GM20000 (cell line): Measurements from ENCODE around the gene OSBPL2.

Experiments used
- DNase-seq: peaks from one replicate; pipeline ENCODE4 v3.0.0; 2012; ENCODE audit warnings: low spot score
- TF ChIP-seq, protein P1 (sequence below): IDR thresholded peaks from 2 replicates; pipeline ENCODE4 v1.5.1; 2012; ENCODE audit warnings: mild to moderate bottlenecking, control low read depth; ENCODE audit errors: extremely low read depth, missing control alignments

Gene OSBPL2

GRCh38 chr20:62224113-62224855, 14.0 kb upstream of the OSBPL2 start:
- TF ChIP-seq, protein P1, sequence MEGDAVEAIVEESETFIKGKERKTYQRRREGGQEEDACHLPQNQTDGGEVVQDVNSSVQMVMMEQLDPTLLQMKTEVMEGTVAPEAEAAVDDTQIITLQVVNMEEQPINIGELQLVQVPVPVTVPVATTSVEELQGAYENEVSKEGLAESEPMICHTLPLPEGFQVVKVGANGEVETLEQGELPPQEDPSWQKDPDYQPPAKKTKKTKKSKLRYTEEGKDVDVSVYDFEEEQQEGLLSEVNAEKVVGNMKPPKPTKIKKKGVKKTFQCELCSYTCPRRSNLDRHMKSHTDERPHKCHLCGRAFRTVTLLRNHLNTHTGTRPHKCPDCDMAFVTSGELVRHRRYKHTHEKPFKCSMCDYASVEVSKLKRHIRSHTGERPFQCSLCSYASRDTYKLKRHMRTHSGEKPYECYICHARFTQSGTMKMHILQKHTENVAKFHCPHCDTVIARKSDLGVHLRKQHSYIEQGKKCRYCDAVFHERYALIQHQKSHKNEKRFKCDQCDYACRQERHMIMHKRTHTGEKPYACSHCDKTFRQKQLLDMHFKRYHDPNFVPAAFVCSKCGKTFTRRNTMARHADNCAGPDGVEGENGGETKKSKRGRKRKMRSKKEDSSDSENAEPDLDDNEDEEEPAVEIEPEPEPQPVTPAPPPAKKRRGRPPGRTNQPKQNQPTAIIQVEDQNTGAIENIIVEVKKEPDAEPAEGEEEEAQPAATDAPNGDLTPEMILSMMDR, result no peak
- DNase-seq, result no peak

DNA sequence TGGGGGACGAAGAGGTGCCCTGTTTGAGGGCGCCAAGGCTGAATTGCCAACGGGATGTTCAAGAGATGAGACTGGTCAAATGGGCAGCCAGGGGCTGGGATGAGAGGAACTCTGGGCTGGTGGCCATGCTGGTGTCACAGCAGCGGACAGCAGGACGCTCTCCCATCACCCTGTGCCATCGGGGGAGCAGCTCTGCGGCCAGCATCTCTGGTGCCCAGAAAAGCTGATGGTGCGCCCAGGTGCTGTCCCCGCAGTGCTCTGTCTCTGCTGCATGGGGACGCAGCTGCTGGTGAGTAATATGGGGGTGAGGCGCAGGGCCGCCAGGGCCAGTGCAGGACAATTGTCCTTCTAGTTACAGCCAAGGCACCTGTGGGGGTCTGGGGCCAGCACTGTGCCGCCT, 13.3 kb upstream of the OSBPL2 start:
- TF ChIP-seq, protein P1, result no peak
- DNase-seq, result no peak

DNA sequence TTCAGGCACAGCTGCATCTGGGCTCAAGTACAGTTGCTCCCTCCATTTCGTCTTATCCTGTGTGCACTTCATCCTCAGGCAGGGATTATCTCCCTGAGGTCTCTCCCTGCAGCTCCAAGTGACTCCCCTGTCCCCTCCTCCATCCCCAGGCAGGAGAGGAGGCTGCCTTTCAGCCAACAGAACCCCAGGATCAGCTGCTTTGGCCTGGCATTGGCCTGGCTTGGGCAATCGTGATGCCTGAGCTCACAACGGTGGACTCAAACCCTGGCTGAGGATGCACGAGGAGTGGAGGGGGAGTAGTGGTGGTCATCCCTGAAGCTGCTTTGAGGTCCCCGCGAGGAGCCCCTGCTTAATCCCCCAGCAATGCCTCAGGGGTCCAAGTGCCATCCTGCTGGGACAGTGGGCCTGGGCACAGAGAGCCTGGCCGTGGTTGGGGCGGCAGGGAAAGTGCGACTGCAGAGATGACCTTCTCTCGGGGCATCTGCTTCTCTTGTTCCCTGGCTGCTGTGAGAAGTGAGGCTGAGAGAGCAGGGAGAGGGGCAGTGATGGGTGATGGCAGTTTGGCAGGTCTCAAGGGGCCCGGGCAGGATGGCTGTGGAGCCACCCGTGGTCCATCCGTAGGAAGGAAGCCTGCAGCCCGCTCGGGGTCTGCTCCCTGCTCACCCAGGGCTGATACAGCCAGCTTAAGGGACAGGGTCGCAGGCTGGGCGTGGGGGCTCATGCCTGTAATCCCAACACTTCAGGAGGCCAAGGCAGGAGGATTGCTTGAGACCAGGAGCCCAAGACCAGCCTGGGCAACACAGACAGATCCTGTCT, 12.3 kb upstream of the OSBPL2 start:
- TF ChIP-seq, protein P1, result no peak
- DNase-seq, result no peak

DNA sequence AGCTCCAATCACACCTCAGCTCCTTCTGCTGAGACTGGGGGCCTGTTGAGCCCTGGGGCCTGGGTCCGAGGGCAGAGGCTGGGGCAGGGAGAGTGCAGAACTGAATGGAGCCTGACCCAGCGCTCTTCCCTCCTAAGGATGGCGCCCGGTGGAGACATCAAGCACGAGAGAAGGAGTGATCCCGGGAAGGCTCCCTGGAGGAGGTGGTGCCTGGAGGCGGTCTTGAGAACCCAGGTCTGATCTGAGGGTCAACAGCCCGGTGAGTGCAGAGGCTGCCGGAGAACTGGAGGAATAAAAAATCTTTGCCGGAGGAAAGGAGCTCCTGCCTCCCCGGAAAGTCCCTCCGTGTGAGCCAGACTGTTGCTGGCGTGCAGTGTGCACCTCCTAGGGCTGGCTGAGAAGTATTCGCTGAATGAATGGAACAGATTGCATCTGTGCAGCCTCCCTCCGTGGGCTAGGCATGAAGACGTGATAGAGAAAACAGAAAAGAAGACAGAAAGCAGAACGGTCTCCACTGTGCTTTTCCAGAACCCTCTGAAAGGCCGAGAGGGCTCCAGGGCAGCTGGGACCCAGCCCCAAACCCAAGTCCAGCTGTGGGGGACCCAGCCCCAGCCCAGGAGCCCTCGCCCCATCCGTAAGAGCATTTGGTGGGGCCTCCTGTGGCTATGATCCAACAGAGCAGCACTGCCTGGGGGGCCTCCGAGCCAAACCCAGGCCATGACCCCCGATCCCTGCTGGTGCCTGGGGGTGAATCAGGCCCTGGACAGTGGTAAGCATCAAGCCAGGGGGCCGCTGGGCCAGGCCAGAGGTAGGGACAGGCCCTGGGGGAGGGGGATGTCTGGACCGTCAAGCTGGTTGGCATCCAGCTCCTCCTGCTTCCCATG, 11.4 kb upstream of the OSBPL2 start:
- DNase-seq, result no peak
- TF ChIP-seq, protein P1, result no peak

DNA sequence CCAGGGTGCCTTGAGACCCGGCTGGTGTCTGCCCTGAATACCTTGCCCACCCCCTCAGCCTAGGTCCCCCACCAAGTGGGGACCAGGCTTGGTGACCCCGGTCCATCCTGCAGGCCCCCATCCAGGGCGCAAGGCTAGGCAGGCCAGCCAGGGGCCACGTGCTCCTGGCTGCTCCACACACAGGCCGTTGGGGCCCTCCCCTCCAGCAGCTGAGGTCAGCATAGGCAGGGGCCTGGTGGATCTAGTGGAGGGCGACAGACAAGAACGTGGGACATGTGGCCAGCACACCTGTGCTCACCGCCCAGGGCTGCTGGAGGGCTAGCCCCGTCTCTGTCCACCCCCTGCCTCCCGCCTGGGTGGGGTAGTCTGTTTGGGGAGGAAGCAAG, 10.7 kb upstream of the OSBPL2 start:
- TF ChIP-seq, protein P1, result no peak

DNA sequence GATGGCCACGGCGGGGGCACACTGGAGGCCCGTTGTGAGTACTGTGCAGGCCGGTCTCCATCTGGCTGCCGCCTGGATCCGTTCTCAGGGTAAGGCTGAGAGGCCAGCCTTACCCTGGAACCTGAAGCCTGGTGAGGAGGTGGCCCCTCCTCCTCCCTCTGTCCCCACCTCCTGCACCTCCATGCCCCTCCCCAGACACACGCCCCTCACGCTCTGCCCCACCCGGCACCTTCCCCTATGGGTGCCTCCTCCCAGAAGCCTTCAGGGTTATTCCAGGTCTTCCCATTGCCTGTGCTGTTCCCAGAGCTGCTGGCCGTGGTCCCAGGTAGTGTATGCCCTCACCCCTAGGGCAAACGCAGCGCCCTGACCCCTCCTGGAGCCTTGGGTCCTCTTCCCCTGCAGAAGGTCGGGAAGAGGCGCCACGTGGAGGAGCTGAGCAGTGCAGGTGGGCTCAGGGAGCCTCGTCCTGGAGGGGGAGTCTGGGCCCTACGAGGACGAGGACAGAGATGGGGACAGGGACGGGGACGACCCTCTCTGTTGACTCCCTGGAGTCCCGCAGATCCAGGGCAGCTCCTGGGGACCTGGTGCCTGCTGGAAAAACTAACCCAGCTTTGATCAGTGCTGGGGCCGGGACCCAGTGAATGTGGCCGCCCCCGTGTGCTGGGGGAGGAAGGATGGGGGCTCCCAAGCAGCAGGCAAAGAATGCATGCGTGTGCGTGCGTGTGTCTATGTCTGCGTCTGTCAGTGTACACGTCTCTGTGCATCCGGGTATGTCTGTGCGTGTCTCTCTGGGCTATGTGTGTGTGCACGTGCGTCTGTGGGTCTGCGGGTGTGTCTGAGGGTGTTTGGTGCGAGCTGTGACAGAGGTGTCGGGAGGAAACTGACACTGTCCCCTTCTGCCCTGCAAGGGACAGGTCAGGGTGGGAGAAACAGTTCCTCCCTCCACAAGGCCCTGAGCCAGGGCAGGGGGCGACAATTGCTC, 10.1 kb upstream of the OSBPL2 start:
- no peak for DNase-seq
- TF ChIP-seq, protein P1, result no peak

More for the DNA sequence above, 10.7 kb upstream of the OSBPL2 start:
- no peak for DNase-seq
